HTR-8/SVneo (cell line): Measurements from ENCODE around the gene PXMP2.

Source experiments
- DNase-seq: peaks from one replicate; pipeline ENCODE4 v3.0.0; 2011; ENCODE audit warnings: low spot score, mixed read lengths; ENCODE audit not compliant: insufficient read length
- FAIRE-seq: peaks from 2 replicates; lab custom pipeline; 2011; peaks lifted over from hg19 to GRCh38; lab: Jason Lieb, UNC

The PXMP2 gene

DNA sequence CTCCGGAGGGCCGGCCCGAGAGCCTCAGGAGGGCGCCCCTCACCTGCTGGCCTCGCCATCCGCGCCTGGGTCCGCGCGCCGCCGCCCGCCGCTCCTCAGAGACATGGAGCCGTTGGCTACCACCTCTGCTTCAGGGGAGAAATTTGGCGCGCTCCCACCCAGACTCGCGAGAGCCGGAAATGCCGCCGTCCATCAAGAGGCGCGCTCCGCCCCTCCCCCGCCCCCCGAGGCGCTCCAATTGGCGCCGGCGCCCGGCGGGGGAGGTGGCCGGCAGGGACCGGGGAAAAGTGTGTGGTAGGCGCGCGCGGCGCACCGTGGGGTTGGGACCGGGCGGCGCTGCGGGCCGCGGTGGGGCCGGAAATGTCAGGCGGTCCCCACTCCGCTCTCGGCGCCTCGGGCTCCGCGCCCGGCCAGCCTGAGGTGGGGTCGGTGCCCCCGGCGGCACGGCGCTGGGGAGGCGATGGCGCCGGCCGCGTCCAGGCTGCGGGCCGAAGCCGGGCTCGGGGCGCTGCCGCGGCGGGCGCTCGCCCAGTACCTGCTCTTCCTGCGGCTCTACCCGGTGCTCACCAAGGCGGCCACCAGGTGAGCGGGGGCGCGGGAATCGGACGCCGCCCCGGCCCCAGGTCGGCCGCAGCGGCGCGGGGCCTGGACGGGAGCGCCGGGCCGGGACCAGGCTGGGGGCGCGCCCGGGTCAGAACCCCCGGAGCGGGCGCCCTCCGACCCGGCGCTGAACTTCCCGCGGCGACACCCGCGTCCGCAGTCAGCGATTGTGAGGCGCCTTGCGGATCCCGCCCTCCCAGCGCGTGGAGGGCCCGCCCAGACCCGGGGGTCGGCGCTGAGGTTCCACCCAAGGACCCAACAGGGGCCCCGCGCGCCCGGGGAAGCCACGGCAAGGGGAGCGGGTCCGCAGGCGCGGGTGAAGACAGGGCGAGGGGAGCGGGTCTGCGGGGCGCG, at the start of gene PXMP2, which contains the start of gene POLE:
Gene PXMP2, plus strand, starts transcription at position 377 of the 954 bp plus-strand sequence. Its CDS starts 84 bp downstream, at position 461.
Gene POLE, minus strand, starts transcription at position 132 of the 954 bp plus-strand sequence. Its CDS starts 27 bp downstream, at position 105.
- FAIRE-seq, result peak; percentile 79

GRCh38 chr12:132637811-132638210, 49.6 kb upstream of the PXMP2 start:
- DNase-seq (no peak), FAIRE-seq (no peak)

More for the DNA sequence above, at the start of gene PXMP2, which contains the start of gene POLE:
- DNase-seq, result peak; percentile 93

DNA sequence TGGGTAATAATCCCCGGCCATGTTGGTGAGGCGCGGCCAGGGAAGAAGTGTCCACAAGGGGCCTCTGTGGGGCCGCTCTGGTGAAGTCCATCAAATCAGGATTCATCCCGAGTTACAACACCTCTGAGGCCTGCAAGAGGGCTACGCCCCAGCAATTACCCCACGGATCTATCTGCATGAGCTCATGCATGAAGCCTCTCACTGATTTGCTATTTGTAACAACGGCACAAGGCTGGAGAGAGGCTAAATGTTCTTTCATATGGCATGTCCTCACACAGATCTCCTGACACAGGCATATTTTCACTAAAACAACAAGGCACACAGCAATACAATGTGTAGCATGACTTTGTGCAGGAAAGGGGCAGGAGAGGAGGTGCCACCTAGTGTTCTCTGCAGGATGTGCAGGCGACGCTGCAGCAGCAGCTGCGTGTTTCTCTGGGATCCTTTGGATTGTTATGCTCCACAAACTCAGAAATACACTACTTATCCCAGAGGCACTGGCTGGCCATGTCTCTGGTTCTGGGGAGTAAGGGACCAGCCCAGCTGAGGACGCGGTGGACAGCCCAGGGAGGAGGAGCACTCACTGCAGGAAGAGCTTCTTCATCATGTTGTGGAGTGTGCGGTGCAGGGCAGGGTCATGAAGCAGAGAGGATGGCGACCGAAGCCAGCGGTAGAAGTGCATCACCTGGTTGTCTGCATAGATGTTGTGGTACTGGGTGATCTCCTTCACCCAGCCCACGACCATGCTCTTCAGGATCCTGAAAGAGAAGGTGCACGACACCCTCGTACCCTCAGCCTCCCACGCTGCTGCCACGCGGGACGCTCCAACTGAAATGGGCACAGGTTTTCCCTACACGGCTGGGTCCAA, 48.6 kb upstream of the PXMP2 start:
- FAIRE-seq, result peak; percentile 64
- DNase-seq, result peak; percentile 56

GRCh38 chr12:132639956-132640520, 47.3 kb upstream of the PXMP2 start:
- peak; percentile 4 for FAIRE-seq
- DNase-seq, result no peak

DNA sequence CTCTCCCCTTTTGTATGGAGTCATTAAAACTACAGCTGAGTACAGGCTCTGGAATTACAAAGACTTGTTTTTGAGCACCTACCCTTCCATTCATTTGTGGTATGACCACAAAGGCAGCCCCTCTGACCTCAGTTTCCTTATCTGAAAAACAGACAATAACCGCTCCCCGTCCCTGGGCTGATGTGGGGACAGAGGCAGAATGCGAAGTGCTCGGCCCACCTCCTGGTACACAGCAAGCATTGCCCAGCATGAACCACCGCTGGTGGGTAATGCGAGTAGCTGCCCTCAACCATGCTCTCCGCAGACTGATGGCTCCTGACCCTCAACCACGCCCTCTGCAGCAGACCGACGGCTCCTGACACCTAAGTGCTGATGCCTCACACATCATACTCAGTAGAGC, 46.5 kb upstream of the PXMP2 start:
- DNase-seq (no peak), FAIRE-seq (no peak)

DNA sequence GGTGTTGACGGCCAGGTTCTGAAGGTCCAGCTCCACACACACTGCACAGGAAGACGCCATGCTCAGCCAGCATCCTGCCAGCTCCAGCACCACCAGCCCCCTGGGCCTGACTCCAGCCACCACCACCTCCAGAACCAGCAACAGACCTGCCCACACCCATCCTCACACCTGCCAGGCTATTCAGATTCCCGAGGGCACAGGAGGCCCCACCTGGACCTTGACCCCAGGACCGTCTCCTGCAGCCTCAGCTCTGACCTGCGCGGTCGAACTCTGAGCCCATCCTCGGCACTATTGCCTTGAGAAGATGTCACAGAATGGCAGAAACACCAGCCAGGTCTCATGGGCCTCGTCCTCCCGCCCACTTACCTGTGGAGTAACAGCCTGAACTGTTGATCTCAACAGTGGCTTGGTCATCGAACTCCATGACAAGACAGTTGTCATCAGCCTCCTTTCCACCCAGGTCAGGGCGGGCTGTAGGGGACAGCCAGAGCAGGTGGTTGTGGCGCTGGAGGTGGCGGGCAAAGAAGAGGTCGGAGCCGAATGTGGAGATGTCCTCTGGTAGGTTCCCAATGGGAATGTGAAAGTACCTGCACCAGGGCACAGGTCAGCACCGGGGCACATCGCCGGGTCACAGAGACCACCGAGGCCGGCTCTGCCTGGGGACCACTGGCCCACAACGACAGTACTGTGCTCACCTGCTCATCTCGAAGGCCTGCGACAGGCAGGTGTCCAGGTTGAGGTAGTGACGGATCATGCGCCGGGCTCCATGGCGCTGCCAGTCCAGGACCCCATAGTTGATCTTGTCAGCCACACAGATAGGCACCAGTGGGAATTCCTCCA, 45.4 kb upstream of the PXMP2 start:
- no peak for DNase-seq

GRCh38 chr12:132642846-132643835, 44.2 kb upstream of the PXMP2 start:
- FAIRE-seq (peak; percentile 44), DNase-seq (no peak)

More for the DNA sequence above, 45.4 kb upstream of the PXMP2 start:
- no peak for FAIRE-seq

- DNase-seq (no peak), FAIRE-seq (no peak)
These were observed 40.5 kb upstream of the PXMP2 start for GRCh38 chr12:132646850-132647249.

- FAIRE-seq (no peak), DNase-seq (no peak)
These were observed 39.5 kb upstream of the PXMP2 start for GRCh38 chr12:132647858-132648257.

GRCh38 chr12:132648616-132649225, 38.7 kb upstream of the PXMP2 start:
- FAIRE-seq, result no peak
- no peak for DNase-seq

DNA sequence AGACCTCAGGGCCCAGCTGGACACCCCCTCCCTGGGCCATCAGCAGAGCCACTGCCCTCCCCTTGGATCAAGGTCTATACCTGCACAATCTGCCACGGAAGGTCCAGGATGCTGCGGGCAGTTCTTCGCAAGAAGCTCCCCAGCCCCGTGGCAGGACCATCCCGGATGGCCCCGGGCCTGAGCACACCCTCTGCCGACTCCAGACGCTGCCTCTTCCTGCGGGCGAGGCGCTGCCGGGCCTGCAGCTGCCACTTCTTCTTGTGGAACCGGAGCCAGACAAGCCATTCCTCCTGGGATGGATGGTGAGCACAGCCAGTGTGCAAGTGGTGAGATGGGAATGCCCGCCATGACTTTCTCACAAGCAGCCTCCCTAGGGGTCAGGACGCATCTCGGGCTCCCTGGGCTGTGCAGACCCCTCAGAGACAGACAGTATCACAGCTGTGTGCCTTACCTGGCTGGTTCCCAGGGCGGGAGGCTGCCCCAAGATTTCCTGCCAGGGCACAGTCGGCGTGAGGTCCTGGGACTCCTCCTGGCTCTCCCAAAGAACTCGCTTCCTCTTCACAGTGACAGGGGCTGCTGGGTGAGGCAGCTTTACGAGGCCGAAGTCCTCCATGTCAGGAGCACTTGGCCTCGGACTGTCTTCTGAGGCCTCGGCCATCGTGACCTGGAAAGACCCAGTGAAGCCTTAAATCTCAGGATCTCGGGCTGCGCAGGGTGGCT, 38.0 kb upstream of the PXMP2 start:
- DNase-seq, result no peak
- FAIRE-seq, result no peak

DNA sequence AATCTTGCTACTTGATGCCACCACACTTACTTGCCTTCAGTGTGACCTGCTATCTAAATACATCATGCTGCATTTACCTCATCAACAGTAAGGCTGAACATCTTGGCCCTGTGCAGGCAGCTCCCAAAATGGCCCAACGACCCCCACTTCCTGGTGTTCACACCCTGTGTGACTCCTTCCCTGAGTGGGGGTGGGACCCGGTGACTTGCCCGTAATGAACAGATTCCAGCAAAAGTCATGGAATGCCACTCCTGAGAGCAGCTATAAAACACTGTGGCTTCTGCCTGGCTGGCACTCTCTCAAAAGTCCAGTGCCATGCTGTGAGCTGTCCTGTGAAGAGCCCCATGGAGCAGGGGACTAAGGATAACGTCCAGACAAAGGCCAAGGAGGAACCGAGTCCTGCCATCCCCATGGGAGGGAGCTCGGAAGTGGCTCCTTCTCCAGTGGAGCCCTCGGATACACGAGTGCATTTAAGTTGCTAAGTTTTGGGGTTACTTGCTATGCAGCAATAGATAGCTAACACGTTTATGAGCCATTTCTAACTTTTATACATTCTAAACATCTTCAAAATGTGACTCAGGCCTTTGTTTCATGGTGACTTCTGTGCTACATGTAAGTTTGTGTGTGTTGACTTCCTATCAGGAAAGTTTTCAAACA, 35.8 kb upstream of the PXMP2 start:
- no peak for FAIRE-seq
- DNase-seq, result no peak

DNA sequence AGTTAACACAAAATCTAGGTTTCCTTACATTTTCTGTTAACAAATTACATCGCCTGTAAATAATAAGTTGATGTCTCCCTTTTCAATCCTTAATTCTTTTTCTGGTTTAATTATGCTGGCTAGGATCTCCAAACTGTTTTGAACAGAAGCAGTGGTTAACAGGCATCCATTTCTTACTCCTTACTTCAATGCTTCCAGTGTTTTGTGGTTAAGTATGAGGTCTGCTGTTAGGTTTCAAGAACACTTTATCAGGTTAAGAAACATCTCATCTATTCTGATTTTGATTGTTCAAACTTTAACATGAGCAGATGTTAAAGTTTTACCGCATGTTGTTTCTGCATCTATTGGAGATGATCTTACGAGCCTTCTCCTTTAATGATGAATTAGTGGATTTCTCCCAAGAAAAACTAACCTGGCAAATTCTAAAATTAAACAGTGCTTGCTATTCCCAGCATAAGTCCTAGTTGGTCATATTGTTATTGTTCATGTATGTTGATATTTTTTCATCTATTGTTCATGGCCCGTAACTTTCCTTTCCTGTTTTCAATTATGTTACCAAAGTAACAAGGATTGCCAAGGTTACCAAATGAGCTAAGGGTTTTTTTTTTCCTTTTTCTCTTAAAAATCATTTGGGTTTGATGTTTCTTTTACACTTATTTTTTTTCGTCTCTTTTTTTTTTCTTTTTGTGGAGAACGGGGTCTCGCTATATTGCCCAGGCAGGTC, 33.7 kb upstream of the PXMP2 start:
- DNase-seq, result no peak
- FAIRE-seq, result no peak

GRCh38 chr12:132657004-132657727, 30.2 kb upstream of the PXMP2 start:
- no peak for FAIRE-seq

DNA sequence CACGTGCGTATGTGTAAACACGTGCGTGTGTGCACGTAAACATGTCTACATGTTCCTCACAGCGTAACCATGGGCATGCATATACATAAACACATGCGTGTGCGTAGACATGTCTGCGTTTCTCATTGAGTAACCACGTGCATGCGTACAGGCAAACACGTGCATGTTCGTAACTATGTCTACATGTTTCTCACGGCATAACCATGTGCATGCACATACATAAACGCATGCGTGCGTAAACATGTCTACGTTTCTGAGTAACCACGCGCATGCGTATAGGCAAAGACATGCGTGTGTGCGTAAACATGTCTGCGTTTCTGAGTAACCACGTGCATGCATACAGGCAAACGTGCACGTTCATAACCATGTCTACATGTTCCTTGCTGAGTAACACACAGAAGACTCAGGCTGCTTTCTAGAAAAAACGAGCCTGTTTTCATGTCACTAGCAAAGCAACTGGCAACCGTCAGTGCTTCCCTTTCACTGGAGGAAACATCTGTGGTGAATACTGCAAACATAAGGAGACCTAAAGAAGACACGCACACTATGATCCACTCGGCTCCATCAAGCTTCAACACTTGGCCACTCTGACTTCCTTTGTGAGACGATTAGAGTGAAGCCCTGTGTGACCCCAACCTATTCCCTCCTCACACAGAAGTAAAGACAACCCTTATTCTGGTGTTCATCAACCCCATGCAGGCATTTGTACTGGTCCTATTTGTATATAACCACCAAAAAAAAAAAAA, 29.1 kb upstream of the PXMP2 start:
- no peak for DNase-seq
- peak; percentile 69 for FAIRE-seq

More at GRCh38 chr12:132657004-132657727, 30.2 kb upstream of the PXMP2 start:
- no peak for DNase-seq
